Body of pancreas (tissue), 4 donors: ENCODE data around the gene FNDC5. TPM values are rescaled to one million over a fixed set of nuclear protein-coding genes. Genes with fewer than 3 reads are reported as not detected.
A peak's percentile ranks its signal among the peaks of the same experiment; 100 is the strongest.

Experiments used
- ATAC-seq: fragments of 150-250 bp; one replicate; pipeline ENCODE4 v1.9.1; 2016
- DNase-seq, 4 donors: peaks; one replicate each; pipeline ENCODE4 v3.0.0-alpha.2; 2019
- H3K27ac ChIP-seq, 4 donors: fragments of 200-600 bp; sonication (generic); 1 replicate in 3 of 4; 2 replicates in 1 of 4; pipeline versions ENCODE4 v1.5.1 to v1.6.1; 2016 to 2019; ENCODE audit warnings: mild to moderate bottlenecking in 1 of 4, mixed read lengths in 1 of 4, moderate library complexity in 1 of 4
- H3K27me3 ChIP-seq, 2 donors: fragments of 200-600 bp; sonication (generic); one replicate each; pipeline ENCODE4 v1.6.0; 2016; ENCODE audit warnings: mild to moderate bottlenecking in 1 of 2
- H3K36me3 ChIP-seq, 2 donors: fragments of 200-600 bp; sonication (generic); replicated peaks in 1 of 2; 2 replicates each; pipeline ENCODE4 v1.5.1; 2016; ENCODE audit warnings: low read depth in 2 of 2; ENCODE audit not compliant: insufficient read depth in 1 of 2
- H3K4me1 ChIP-seq: fragments of 200-600 bp; sonication (generic); one replicate; pipeline ENCODE4 v1.6.0; 2016
- H3K4me3 ChIP-seq, 2 donors: fragments of 200-600 bp; sonication (generic); 1 replicate in 1 of 2; 2 replicates in 1 of 2; pipeline ENCODE4 v1.5.1; 2016 to 2019
- H3K9me3 ChIP-seq, 3 donors: fragments of 200-600 bp; sonication (generic); 1 replicate in 2 of 3; 2 replicates in 1 of 3; pipeline ENCODE4 v1.5.1; 2016
- POLR2A ChIP-seq, 3 donors: fragments of 450-650 bp; IDR thresholded peaks; one replicate each; pipeline ENCODE4 v1.6.1; 2016; ENCODE audit warnings: antibody characterized with exemption in 3 of 3, mild to moderate bottlenecking in 2 of 3
- WGBS, 2 donors: methylation state at CpG; one replicate each; pipeline ENCODE4 v1.1.5; 2017; 5-methylcytosine and 5-hydroxymethylcytosine counted together
- intact Hi-C: fragments of 100-400 bp; cut with DNase I; formaldehyde crosslinking; loops from one replicate; pipeline ENCODE4 v1.15.1; 2023
- total RNA-seq, 2 donors: library from RNA; depleted of rRNA; stranded (reverse); fragments of >200 nt; gene quantifications; one replicate each; pipeline ENCODE4 v1.1.0, GENCODE V29; 2016
- TF ChIP-seq, protein P1 (sequence below), 7 experiments: fragments of 450-650 bp in 4 of 7; fragments of 200-600 bp in 3 of 7; sonication (generic) in 3 of 7; IDR thresholded peaks; one replicate each; pipeline ENCODE4 v1.5.1; 2016 to 2019; ENCODE audit warnings: antibody characterized with exemption in 7 of 7

FNDC5 gene
- total RNA-seq, 2 donors from 2014 or later: not detected

GRCh38 chr1:32885676-32886003, 14.9 kb upstream of the FNDC5 start:
- Histone ChIP-seq H3K9me3 (no peaks in the 10 kb centered on the region), H3K27me3 (peaks cover 0 to 14% of the 10 kb centered on the region in 2 donors), H3K27ac (no peak overlapping the region), H3K4me1 (peaks cover 21% of the 10 kb centered on the region), H3K36me3 (no peaks in the 10 kb centered on the region), H3K4me3 (no peak overlapping the region)
- DNase-seq: no peak
- 21 to 22% methylated on average over 8 of the region's 8 CpGs for WGBS, 2 donors
- intact Hi-C loops: no loop called here
- peak; percentile 5 for ATAC-seq
- TF ChIP-seq POLR2A (IDR thresholded peaks at IDR 0.05): no peak
- TF ChIP-seq, protein P1, sequence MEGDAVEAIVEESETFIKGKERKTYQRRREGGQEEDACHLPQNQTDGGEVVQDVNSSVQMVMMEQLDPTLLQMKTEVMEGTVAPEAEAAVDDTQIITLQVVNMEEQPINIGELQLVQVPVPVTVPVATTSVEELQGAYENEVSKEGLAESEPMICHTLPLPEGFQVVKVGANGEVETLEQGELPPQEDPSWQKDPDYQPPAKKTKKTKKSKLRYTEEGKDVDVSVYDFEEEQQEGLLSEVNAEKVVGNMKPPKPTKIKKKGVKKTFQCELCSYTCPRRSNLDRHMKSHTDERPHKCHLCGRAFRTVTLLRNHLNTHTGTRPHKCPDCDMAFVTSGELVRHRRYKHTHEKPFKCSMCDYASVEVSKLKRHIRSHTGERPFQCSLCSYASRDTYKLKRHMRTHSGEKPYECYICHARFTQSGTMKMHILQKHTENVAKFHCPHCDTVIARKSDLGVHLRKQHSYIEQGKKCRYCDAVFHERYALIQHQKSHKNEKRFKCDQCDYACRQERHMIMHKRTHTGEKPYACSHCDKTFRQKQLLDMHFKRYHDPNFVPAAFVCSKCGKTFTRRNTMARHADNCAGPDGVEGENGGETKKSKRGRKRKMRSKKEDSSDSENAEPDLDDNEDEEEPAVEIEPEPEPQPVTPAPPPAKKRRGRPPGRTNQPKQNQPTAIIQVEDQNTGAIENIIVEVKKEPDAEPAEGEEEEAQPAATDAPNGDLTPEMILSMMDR (IDR thresholded peaks at IDR 0.05): no peak

DNA sequence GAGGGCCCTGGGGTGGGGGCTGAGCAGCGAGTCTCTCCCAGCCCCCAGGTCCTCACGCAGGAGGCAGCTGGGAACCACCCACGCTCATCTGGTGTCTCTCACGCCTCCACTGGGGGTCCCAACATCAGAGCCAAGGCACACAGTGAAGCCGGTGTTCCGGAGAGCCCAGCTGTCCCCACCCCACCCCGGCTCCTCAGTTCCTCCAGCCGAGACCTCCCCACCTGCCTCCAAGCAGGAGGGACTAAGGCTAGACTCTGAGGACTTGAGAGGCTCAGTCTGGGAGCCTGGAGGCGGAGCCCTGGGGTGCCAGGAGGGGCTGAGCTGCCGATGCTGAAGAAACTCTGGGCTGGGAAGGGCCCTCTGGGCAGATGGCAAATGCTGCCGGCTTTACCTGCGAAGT, 14.0 kb upstream of the FNDC5 start:
- ATAC-seq: no peak
- 53 to 55% methylated on average over 4 to 12 of the region's 12 CpGs for WGBS, 2 donors
- Histone ChIP-seq H3K27me3 (peaks cover 0 to 14% of the 10 kb centered on the region in 2 donors), H3K4me1 (peaks cover 21% of the 10 kb centered on the region), H3K9me3 (no peaks in the 10 kb centered on the region), H3K4me3 (no peak overlapping the region), H3K27ac (no peak overlapping the region), H3K36me3 (no peaks in the 10 kb centered on the region)
- DNase-seq: no peak
- intact Hi-C loops: no loop called here
- TF ChIP-seq, protein P1 (IDR thresholded peaks at IDR 0.05): no peak
- no peak for TF ChIP-seq POLR2A (IDR thresholded peaks at IDR 0.05)

GRCh38 chr1:32884032-32884372, 13.3 kb upstream of the FNDC5 start:
- no peak for TF ChIP-seq POLR2A (IDR thresholded peaks at IDR 0.05)
- TF ChIP-seq, protein P1 (IDR thresholded peaks at IDR 0.05): no peak
- intact Hi-C loops: no loop called here
- Histone ChIP-seq H3K4me3 (no peak overlapping the region), H3K27me3 (peaks cover 0 to 14% of the 10 kb centered on the region in 2 donors), H3K9me3 (no peaks in the 10 kb centered on the region), H3K36me3 (no peaks in the 10 kb centered on the region), H3K27ac (no peak overlapping the region), H3K4me1 (peaks cover 21% of the 10 kb centered on the region)
- 60 to 67% methylated on average over 3 to 4 of the region's 4 CpGs for WGBS, 2 donors
- ATAC-seq (no peak), DNase-seq (no peak)

- no peaks in the 10 kb centered on the region for H3K9me3 ChIP-seq
- H3K4me1 ChIP-seq: peaks cover 21% of the 10 kb centered on the region
- TF ChIP-seq, protein P1 (IDR thresholded peaks at IDR 0.05): no peak
- no peak for TF ChIP-seq POLR2A (IDR thresholded peaks at IDR 0.05)
- H3K4me3 ChIP-seq: no peak overlapping the region
- no peak for ATAC-seq
- no peak for DNase-seq
- H3K27ac ChIP-seq: no peak overlapping the region
- 79 to 84% methylated on average over 7 of the region's 7 CpGs for WGBS, 2 donors
- peaks cover 0 to 14% of the 10 kb centered on the region in 2 donors for H3K27me3 ChIP-seq
- no peaks in the 10 kb centered on the region for H3K36me3 ChIP-seq
- intact Hi-C loops: no loop called here
Measured at GRCh38 chr1:32883338-32884031, 12.8 kb upstream of the FNDC5 start.
